NCI-H748 (cell line): ENCODE measurements around the gene FTCDNL1.

Experiments
- DNase-seq: peaks from one replicate; lab custom pipeline; 2025; ENCODE audit not compliant: unreplicated experiment; lab: John Stamatoyannopoulos, UW

FTCDNL1 gene

DNA sequence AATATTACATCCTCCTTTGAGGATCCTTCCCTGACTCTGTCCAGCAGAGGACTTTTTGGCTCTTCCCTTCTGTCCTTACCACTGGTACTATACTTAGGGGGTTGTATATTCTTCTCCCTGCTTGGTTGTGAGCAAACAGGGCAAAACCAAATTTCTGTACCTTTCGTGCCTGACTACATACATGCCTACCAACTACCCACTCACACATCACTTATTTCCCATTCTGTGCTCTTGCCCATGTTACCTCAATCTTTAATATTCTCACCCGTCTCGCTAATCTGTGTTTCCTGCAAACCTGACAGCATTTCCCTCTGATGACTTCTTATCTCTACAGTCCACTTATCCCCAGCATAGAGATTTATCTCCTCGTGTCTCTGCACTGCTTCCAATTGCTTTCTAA, 58.6 kb downstream of the FTCDNL1 start:
- no peak for DNase-seq

DNA sequence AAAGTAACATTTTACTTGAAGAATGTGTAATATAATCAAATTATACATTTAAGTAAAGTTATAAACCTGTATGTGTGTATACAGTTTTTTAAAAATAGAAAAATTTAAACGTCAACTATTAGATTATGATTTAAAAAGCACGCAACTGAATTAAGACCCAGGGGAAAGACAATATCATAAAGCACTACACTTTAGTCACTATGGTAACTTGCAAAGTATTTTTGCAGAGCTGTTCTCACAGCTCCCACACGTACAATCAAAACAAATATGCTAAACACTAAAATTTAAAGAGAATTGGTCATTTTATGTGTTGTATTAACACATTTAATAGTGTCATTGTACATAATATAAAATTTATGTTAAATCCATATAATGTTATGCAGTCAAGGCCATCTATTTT, 59.7 kb downstream of the FTCDNL1 start:
- DNase-seq = no peak

DNA sequence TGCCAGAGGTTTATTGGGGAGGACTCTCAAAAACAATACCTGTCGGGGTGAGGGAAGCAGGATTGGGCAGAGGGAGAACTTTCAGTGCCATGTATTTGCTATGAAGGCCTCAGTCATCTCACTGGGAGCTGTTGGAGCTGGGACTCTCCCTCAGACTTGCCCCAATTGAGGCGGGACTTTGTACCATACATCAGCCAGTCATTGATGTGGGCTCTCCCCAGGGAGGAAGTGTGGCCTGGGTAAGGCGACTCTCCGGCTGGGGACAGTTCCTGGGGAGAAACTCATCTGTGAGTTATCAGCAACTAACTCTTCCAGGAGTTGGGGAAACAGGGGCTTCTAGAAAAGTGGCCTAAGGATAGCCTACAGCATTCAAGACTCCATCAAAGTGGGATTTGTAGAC, 66.5 kb downstream of the FTCDNL1 start:
- DNase-seq = no peak

DNA sequence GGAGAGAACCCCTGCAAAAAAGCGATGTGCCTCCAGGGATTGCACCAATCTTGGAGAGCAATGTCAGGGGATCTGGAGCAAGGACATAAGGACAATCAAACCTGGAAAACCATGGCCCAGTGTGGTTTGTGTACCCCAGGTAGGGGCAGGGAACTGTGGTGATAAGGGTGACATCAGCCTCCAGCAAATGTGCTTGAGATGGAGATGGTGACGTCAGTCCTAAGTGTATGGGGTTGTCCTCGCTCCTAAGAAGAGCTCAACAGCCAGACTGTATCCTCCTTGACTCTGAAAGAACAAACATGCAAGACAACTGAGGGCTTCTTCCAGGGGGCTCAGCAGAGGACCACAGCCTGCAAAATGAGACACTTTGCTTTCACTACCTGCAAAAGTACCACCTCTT, 71.4 kb downstream of the FTCDNL1 start:
- no peak for DNase-seq

DNA sequence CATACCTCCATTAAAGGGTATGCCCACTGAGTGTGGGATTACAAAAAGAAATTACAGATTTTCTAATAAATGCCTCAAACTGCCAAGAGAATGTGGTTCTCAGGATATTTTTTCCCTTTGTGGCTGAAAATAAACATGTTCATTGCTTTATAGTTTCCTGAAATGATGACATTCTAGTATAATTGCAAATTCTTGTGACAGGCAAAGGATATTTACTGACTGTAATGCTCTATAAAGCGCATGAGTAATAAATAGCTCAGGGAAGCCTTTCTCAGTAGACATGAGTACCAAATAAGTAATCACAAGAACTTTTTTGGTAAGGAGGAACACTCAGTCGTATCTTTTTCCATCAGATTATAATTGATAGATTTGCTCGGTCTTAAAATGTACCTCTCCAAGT, 72.3 kb downstream of the FTCDNL1 start:
- no peak for DNase-seq

DNA sequence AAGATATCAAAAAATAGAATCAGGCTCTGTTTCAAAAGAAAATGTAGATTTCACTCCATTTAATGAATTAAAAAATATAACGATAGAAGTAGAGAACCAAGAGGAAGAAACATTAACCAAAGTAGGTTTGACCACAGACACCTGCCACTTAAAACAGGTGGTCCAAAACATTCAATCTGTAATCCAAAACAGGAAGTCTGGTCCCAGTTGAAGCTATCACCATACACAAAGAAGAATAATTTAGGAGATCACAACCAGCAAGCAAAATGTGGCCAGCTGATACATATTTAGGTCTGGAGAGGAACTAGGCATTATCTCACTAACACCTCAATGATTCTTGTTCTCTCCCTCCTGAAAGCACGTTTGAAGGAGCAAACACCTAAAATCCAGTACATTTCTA, 73.1 kb downstream of the FTCDNL1 start:
- DNase-seq = no peak

DNA sequence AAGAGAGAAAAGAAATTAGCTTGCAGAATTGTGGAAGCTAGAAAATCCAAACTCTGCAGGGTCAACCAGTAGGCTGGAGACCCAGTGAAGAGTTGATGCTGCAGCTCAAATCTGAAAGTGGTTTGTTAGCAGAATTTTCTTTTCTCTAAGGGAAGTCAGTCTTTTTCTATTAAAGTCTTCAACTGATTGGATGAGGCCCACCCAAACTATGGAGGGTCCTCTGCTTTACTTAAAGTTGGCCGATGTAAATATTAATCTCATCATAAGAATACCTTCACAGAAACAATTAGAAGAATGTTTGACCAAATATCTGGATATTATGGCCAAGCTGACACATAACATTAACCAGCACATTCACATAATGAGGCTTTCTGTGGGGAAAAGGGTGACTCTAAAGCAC, 73.7 kb downstream of the FTCDNL1 start:
- no peak for DNase-seq

DNA sequence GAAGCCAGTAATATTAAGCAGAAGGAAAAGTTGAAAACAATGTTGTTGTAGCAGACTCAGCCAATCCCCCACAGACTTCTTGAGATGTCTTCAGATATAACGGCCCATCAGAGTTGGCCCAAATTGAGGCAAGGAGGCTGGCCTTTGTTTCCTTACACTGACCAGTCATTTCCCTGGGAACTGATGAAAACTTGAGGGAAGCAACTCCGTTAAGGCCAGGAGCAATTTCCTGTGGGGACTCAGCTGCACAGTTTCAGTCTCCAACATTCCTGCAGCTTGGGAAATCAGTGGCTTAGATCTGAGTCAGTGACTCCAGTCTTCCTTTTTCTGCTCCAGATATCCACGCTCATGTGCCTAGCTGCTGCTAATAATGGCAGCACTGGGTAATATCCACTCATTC, 75.7 kb downstream of the FTCDNL1 start:
- no peak for DNase-seq

DNA sequence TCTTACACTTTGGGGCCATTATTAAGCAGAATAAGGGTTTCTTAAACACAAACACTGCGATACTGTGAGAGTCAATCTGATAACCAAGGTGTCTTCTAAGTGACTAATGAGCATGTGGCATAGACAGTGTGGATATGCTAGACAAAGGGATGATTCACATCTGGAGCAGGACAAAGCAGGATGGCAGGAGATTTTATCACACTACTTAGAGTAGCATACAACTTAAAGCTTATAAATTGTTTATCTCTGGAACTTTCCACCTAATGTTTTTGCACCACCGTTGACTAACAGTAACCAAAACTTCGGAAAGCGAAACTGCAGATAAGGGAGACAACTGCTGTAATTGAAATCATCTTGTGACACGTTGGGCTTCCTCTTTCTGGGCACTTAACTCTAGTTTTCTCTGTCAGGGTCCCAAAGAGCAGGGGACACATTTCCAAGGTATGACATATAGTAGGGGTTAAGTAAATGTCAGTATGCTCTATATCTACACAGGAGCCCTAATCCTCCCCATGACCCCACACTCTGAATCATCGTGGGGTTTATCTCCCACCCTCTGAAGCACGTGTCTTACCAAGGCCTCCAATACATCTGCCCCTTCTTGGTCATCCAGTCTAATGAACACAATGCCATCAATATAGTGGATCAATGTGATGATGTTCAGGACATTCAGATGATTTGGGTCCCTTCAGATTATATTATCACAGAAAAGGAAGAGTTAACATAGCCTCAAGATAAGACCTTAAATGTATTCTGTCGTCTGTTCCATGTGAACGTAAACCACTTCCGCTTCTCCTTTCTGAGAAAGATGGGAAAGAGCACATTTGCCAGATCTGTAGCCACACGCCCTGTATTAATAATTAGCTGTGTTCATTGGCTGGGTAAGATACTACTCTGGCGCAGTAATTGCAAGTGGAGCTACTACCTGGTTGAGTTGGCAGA, 78.7 kb downstream of the FTCDNL1 start:
- no peak for DNase-seq

DNA sequence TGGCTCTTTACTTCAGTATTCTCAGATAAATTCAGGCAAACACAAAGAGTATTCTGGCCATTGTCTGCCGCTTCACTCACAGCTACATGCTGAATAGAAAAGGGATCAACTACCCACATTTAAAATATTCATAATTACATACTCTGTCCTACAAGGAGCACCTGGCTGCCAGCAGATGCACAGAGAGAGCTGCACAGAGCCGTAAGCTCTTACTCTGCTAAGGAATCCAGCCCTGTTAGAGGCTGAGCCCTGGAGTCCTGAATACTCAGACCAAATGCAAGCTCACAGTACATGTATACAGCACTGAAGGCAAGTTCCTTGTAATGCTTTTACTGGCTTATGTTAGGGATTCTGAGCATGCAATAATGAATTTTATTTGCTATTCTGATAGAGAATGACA, 80.3 kb downstream of the FTCDNL1 start:
- DNase-seq = peak; percentile 27

DNA sequence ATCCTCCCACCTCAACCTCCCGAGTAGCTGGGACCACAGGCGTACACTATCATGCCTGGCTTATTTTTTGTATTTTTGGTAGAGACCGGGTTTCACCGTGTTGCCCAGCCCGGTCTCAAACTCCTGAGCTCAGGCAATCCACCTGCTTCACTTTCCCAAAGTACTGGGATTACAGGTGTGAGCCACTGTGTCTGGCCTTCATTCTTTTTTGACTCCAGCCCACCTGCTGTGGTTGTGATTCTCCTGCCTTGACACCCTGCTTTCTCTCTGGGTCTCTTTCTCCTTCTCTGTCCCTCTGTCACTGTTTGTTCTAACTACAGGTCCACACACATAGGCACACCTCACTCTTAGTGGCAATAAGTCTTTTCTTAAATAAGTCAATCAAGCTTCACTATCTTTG, 85.3 kb downstream of the FTCDNL1 start:
- DNase-seq = no peak

DNA sequence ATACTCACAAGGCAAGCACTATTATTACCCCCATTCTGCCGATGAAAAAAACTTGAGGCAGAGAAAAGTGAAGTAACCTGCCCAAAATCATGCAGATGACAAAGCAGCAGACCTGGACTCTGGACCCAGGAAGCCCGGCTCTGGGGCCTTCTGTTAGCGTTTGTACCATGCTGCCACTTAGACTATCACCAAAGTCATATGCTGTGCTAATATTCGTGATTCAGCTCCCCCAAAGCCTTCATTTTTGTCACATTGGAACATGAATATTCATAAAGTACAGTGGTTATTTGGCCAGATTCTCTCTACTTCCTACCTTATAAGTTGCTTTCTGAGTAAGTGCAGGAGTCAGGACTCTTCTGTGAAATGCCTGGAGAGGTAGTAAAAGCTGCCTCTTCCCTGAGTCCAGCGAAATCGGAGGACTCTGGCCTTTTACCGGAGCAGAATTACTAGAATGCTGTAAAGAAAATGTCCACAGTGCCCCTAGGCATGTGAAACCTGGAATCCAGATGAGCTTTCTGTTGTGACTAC, 86.7 kb downstream of the FTCDNL1 start:
- no peak for DNase-seq

DNA sequence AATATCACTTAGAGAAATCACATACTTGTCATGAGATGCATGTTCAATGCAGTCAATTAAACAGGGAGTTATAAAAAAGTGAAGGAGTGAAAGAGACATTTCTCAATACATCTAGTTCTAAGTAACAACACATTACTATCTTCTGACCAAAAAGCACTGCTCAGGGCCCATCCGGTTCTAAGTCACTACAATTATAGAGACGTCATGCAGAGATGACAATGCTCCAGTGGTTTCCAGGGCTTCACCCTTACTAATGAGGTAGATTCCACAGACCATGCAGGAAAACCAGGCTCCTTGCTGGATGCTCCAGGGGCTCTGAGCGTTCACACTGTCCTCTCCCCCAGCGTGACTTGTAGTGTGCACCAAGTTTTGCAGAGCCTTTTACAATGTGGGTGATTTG, 88.0 kb downstream of the FTCDNL1 start:
- DNase-seq = no peak

DNA sequence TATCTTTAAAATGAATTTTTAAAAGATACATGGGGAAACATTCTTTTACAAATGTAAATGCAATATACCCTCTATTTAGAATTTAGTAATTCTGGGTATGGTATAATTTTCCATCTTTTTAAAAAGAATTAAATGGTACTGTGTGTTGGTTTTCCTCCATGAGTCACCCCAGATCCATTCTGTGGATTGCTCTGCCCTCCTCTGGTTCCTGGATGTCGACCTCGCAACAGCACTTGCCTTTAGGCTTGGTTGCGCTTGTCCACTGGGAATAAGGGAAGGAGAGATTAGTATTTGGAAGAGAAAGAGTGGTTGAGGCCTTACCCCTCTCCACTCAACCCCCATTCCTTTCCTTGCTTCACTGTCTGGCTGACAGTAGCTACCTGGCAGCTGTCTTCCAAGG, 90.4 kb downstream of the FTCDNL1 start:
- DNase-seq = no peak

DNA sequence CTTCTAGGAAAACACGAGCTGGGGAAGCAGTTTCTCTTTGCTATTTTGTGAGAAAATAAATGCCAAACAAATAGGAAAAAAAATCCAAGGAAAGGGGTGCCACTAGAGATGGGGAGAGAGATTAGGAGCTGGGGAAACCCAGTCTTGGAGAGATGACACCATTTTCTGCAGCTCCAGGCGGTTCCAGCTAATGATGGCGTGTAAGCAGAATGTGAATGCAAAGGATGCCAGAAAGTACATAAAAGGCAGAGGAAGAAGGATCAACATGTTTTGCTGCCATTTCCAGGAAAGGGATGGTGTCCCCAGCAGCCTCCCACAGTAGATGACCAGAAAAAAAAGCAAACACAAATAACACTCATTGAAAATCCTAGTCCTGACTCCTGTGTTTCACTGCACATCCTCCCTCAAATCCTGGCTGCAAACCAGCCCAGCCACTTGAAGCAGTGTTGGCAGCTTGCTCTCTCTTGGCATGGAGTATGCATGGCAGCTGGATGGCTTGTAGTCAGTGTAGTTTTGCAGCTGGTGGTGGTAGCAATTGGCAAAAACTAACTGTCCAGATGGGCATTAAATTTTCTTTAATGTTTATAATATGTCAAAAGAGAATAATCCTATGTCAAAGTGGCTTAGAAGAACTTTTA, 93.6 kb downstream of the FTCDNL1 start:
- peak; percentile 23 for DNase-seq

DNA sequence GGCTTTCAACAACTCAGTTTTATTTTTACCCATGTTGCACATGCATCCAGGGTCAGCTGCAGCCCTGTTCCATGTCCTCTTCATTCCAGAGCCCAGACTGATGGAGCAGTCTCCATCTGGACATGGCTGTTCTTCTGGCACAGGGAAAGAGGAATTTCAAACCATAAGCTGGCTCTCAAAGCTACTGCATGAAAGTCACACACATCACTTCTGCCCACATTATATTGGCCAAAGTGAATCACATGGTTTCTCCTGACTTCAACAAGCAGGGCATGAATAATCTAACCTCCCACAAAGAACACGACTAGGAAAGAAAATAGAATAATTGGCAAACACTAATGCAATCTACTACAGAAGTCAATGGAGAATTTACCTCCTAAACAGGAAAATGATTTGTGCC, 94.2 kb downstream of the FTCDNL1 start:
- no peak for DNase-seq

DNA sequence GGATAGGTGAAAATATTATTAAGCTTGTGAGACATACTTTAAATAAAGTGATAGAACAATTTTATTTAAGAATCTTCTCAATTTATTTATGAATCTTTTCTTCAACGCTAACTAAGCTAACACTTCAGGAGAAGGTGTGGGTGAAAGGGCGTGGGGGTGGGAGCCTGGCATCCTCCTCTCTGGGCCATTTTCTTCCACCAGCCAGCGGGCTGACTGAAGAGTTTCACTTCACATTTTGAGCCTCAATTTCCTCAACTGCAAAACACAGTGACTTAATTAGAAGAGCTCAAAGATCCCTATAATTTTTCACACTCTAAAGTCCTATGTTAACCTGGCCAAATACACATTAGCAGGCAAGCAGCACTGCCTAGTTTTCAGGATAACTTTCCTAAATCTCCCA, 94.8 kb downstream of the FTCDNL1 start:
- no peak for DNase-seq

DNA sequence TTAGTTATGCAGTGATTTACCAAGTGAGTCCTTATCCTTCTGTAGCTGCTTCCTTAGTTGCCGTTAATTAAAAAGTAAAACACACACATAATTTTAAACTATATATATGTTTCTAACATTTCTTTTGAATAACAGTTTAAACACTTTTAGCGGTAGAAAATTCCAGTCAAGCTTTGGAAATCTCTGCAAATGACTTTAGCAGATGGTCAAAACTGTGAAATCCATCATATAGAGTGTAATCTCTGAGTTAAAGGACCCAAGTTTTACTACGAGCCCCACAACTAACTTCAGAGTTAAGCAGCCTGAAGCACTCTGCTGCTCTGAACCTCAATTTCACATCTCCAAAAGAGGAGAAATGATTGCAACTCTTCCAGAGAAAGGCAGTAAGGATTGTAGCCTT, 96.2 kb downstream of the FTCDNL1 start:
- no peak for DNase-seq

DNA sequence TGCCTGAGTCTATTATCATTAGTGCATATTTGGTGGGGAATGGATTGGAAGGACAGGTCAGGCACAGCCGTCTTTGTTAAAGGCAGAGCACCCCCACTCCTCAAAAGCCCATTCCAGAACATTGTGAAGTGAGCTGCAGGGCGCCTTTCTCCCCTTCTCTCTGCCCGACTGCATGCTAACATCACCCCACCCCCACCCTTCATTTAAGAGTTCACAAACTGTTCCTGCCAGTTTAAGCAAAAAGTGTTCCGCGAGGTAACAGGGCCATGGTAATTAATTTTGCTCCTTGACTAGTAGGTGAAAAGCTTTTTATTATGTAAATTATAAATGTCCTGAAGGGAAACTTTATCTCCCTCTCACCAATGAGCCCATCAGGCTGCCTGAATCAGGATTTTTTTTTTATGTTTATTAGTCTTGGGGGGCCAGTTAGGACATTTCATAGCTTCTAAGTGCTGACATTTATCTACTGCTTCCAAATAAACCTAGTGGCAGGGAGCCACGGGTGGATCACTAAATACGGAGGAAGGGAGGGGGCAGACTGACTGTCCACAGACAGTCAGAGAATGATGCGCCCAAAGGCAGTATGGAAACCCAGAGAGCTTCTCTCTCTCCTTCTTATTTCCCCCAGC, 99.4 kb downstream of the FTCDNL1 start:
- DNase-seq = no peak

DNA sequence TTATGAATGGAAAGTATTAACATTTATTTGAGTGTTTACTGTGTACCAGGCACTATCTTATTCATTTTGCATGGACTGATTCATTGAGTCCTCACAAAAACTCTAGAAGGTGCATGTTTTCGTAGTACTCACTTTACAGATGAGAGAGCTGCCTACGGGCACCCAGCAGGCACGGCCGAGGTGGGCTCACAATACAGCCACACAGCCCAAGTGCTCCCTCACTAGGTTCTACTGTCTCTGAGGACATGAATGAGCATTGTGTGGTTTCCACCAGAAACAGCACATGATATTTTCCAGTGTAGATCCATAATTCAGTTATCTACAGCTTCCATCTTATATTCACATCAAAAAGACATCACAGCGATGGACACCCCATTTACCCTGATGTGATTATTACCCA, 101.4 kb downstream of the FTCDNL1 start:
- DNase-seq = no peak

DNA sequence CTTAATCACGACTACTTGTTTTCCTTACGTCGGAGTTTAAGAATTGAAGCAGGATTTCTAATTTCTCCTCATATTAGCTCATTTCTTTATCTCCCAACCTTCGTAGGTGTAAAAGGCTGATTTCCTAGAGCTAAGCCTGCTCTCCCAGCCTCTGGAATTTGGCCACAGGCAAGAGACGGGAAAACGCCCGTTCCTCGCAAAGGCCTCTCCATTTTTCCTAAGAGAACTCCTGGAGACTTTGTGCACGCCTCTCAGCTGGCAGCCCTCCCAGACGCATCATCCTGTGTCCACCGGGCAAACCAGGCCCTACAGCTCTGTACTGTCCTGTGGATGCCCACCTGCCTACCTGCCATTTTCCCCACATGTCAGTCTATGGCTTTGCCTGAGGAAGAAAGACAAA, 106.3 kb downstream of the FTCDNL1 start:
- DNase-seq = no peak

DNA sequence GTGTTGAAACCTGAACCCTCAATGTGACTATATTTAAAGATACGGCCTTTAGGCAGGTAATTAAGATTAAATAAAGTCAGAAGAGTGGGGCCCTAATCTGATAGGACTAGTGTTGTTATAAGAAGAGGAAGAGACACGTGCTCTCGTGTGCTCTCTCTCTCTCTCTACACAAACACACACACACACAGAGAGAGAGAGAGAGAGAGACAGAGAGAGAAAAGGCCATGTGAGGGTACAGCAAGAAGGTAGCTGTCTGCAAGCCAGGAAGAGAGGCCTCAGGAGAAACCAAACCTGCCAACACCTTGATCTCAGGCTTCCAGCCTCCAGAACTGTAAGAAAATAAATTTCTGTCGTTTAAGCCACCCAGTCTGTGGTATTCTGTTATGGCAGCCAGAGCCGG, 106.7 kb downstream of the FTCDNL1 start:
- no peak for DNase-seq
